WERI-Rb-1 (cell line): Measurements from ENCODE around the gene ATP2A3.

Experiments used
- DNase-seq: peaks from one replicate; pipeline ENCODE4 v3.0.0-alpha.2; 2020
- H3K27ac ChIP-seq: fragments of 250-450 bp; sonication (Bioruptor Pico); 2 replicates; pipeline ENCODE4 v1.5.1; 2020; ENCODE audit warnings: mild to moderate bottlenecking, moderate library complexity
- H3K27me3 ChIP-seq: fragments of 250-450 bp; sonication (Bioruptor Pico); 2 replicates; pipeline ENCODE4 v1.5.1; 2021; ENCODE audit warnings: mild to moderate bottlenecking, low read depth, moderate library complexity; ENCODE audit not compliant: insufficient read depth, severe bottlenecking
- H3K36me3 ChIP-seq: fragments of 250-450 bp; sonication (Bioruptor Pico); 2 replicates; pipeline ENCODE4 v1.5.1; 2020; ENCODE audit warnings: mild to moderate bottlenecking, moderate library complexity
- H3K4me3 ChIP-seq: 2 replicates; pipeline ENCODE4 v1.5.1; 2011; ENCODE audit warnings: low read depth, mild to moderate bottlenecking, control low read depth, low read length
- H3K9me3 ChIP-seq: fragments of 250-450 bp; sonication (Bioruptor Pico); 2 replicates; pipeline ENCODE4 v1.5.1; 2021; ENCODE audit warnings: mild to moderate bottlenecking, moderate library complexity; ENCODE audit not compliant: severe bottlenecking
- CTCF ChIP-seq: IDR thresholded peaks from 2 replicates; pipeline ENCODE4 v1.5.1; 2011; ENCODE audit warnings: low read depth, mild to moderate bottlenecking, control low read depth, inconsistent platforms, low read length

ATP2A3 gene

GRCh38 chr17:4003501-4004421 is 39.5 kb upstream of the ATP2A3 start:
- Histone ChIP-seq H3K27ac (no peak overlapping the region), H3K36me3 (peaks cover 29% of the 10 kb centered on the region), H3K9me3 (no peaks in the 10 kb centered on the region), H3K4me3 (no peak overlapping the region), H3K27me3 (no peaks in the 10 kb centered on the region)
- no peak for DNase-seq
- TF ChIP-seq CTCF = no peak

GRCh38 chr17:4003131-4003500 is 38.9 kb upstream of the ATP2A3 start:
- no peak overlapping the region for H3K27ac ChIP-seq
- H3K9me3 ChIP-seq = no peaks in the 10 kb centered on the region
- no peak for TF ChIP-seq CTCF
- no peak overlapping the region for H3K4me3 ChIP-seq
- no peaks in the 10 kb centered on the region for H3K27me3 ChIP-seq
- no peak for DNase-seq
- peaks cover 23% of the 10 kb centered on the region for H3K36me3 ChIP-seq

GRCh38 chr17:4001048-4001590 is 36.9 kb upstream of the ATP2A3 start:
- no peaks in the 10 kb centered on the region for H3K9me3 ChIP-seq
- no peak overlapping the region for H3K4me3 ChIP-seq
- TF ChIP-seq CTCF = no peak
- H3K27ac ChIP-seq = no peak overlapping the region
- no peak for DNase-seq
- peaks cover 6% of the 10 kb centered on the region; the same call in 1 of the 2 replicates for H3K36me3 ChIP-seq
- H3K27me3 ChIP-seq = no peaks in the 10 kb centered on the region

GRCh38 chr17:3998436-3998835 is 34.2 kb upstream of the ATP2A3 start:
- H3K9me3 ChIP-seq = no peaks in the 10 kb centered on the region
- TF ChIP-seq CTCF = no peak
- no peak overlapping the region for H3K27ac ChIP-seq
- H3K27me3 ChIP-seq = no peaks in the 10 kb centered on the region
- H3K4me3 ChIP-seq = no peak overlapping the region
- DNase-seq = no peak
- no peaks in the 10 kb centered on the region for H3K36me3 ChIP-seq

GRCh38 chr17:3995067-3995466 is 30.8 kb upstream of the ATP2A3 start:
- no peaks in the 10 kb centered on the region for H3K36me3 ChIP-seq
- TF ChIP-seq CTCF = no peak
- H3K27ac ChIP-seq = no peak overlapping the region
- no peaks in the 10 kb centered on the region for H3K9me3 ChIP-seq
- H3K27me3 ChIP-seq = no peaks in the 10 kb centered on the region
- no peak for DNase-seq
- H3K4me3 ChIP-seq = no peak overlapping the region
